GM10266 (cell line): ENCODE data around the gene CFAP74.

Experiments
- DNase-seq: peaks from one replicate; pipeline ENCODE4 v3.0.0; 2012; ENCODE audit errors: extremely low spot score
- TF ChIP-seq, protein P1 (sequence below): IDR thresholded peaks from 2 replicates; pipeline ENCODE4 v1.5.1; 2012; ENCODE audit warnings: mild to moderate bottlenecking, low read depth; ENCODE audit not compliant: control insufficient read depth, insufficient read depth; ENCODE audit errors: missing control alignments

CFAP74 gene

DNA sequence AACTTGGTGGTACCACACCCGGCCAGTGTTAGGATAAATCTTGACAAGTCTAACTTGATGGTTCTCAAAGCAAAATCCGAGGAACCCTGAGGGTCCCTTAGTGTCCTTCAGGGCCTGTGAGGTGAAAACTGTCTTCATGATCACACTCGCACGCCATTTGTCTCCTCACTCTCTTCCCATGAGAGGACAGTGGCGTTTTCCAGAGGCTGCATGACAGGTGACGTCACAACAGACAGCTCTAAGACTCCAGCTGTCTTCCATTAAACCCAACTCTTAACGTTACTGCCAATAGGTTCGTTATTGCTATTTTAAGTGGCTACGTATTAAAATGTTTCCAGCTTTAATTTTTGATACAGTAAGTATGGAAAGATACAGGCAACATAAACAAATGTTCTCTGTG lies 13.8 kb downstream of the CFAP74 start:
- DNase-seq = no peak
- TF ChIP-seq, protein P1, sequence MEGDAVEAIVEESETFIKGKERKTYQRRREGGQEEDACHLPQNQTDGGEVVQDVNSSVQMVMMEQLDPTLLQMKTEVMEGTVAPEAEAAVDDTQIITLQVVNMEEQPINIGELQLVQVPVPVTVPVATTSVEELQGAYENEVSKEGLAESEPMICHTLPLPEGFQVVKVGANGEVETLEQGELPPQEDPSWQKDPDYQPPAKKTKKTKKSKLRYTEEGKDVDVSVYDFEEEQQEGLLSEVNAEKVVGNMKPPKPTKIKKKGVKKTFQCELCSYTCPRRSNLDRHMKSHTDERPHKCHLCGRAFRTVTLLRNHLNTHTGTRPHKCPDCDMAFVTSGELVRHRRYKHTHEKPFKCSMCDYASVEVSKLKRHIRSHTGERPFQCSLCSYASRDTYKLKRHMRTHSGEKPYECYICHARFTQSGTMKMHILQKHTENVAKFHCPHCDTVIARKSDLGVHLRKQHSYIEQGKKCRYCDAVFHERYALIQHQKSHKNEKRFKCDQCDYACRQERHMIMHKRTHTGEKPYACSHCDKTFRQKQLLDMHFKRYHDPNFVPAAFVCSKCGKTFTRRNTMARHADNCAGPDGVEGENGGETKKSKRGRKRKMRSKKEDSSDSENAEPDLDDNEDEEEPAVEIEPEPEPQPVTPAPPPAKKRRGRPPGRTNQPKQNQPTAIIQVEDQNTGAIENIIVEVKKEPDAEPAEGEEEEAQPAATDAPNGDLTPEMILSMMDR = no peak

DNA sequence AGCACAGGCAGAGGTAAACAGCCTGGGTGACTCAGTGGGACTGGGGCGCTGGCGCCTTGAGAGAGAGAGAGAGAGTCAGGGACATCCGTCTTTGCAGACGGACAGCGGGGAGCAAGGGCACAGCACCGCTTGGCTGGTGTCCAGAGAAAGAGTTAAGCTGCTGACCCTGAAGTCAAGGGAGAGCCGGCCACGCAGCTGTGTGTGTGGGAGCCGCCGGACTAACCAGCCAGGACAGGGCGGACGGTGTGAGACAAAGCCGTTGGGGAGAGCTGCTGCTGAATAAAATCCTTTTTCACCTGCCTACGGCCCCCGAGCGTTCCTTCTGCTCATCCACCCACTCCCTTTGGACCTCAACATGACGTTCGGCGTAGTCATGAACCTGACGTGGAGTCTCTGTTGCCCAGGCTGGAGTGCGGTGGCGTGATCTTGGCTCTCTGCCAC lies 14.5 kb downstream of the CFAP74 start:
- TF ChIP-seq, protein P1 = no peak
- no peak for DNase-seq

DNA sequence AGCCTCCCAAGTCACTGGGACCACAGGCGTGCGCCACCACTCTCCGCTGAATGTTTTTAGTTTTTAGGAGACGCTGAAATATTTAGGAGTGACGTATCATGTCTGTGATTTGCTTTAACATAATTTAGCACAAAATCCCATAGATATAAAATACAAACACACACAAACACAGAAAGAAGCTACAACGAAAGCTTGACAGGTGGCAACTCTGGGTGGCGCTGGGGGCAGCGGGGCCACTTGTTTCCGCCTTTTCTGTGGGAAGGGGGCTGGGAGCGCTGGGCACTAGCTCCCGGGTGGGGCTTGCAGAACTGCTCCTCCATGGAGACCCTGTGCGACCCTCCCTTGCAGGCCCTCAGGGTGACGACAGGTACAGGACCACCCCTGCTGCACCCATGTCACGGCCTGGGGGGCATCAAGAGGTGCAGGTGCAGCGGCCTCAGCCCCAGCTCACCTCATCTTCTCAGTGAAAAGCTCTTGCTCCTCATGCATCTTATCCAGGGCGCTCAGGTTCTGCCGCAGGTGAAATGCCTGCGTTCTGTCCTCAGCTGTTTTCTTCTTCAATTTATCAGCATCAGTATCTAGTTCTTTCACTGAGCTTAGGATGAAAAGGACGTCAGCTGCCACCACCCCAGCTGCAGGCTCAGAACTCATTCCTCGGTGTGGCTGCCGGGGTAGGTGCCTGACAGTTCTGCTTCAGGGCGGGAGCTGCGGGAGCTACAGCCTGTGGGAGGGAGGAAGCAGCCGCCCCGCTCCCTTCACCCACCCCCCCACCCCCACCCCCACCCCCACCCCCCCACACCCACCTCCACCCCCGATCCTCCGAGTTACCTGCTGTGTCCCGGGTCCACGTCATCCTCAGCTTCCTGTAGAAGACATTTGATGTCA lies 15.3 kb downstream of the CFAP74 start:
- no peak for DNase-seq

DNA sequence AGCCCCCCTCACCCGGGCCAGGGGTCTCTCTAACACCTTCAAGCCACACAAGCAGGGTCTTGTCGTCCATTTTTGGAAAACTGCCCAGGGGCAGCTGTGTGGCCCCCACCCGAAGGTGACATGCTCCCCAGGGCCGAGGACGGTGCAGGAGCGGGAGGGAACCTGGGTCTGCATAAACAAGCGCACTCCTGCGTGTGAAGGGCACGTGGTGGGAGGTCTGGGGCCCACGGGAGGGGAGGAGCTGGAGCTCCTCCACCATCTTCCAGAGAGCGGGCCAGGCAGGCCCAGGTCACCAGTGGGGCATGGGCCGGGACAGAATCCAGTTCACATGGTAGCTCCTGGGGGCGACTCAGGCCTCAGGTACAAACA lies 16.5 kb downstream of the CFAP74 start:
- TF ChIP-seq, protein P1 = no peak
- DNase-seq = no peak

More for the DNA sequence above, 15.3 kb downstream of the CFAP74 start:
- TF ChIP-seq, protein P1 = no peak

DNA sequence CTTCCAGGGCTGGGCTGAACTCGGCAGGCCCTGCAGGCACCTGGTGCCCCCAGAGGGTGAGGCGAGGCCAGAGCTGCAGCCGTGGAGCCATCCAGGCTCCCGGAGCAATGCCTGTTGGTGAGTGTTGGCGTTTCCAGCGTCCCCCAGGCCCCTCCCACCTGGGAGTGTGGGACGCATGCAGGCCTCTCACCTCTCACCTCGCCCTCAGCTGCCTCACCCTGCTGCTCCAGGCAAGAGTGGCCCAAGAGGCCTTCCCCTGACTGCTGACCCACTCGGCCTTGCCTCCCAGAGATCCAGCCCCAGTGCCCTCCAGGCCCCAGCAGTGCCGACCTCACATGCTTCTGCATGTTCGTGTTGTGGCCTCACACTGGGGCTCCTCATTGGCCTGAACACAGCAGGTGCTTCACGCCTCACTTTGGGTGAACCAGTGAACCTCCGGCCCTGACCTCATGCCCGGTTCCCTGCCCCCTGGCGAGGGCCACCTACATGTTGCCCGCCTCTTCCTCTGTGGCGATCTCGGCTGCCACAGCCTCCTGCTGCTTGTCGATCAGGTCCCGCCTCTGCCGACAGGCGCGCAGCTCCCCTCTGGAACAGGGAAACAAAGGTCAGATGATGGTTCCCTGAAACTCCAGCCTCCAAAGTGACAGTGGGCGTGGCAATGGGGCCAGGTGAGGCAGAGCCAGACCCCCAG lies 17.0 kb downstream of the CFAP74 start:
- DNase-seq = no peak
- TF ChIP-seq, protein P1 = no peak

DNA sequence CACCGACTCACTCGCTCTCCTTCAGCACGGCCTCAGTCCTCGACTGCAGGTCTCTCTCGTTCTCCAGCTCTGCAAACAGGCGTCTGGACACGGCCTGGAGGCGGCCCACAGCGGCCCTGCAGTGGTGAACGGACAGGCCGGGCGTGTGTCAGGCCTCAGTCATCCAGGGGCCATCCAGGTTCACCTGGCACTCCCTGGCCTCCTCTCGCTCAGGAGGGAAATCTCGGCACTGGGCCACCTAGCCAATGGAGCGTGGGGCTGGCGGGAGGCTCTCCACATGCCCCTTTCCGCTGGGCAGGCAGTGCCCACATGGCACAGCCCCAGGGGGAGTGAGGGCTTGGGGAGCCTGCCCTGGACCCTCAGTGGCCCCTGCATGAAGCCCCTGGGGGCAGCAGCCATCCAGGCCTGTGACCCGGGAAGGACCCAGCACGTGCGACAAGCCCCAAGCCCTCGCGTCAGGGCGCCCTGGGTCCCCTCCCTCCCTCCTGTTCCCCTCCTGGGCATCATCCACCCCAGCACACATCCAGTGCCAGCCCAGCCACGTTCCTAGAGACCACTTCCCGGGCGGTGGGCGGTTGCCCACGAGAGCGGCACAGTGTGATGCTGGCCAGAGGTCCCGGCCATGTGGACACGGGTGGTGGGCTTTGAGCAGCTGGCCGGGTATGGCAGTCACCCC lies 18.1 kb downstream of the CFAP74 start:
- TF ChIP-seq, protein P1 = no peak
- DNase-seq = no peak
